A549 (cell line): ENCODE measurements around the gene NRARP.
"Not testable (repeated sequence)": the region's sequence is repeated elsewhere in the genome, so short reads cannot be mapped to it uniquely, and the experiment has no call there.

Source experiments
- MYC ChIP-seq: IDR thresholded peaks from 2 replicates; pipeline ENCODE4 v1.6.1; 2012; ENCODE audit warnings: mild to moderate bottlenecking, inconsistent platforms, low read length, improper control_type of control experiment, borderline replicate concordance
- ZFP36 ChIP-seq: fragments of 450-650 bp; IDR thresholded peaks from 2 replicates; pipeline ENCODE4 v1.6.1; 2014; ENCODE audit warnings: borderline replicate concordance; ENCODE audit not compliant: partially characterized antibody
- TF ChIP-seq, protein P1 (sequence below): fragments of >200 bp; sonication (Bioruptor Twin); formaldehyde crosslinking; IDR thresholded peaks from 3 replicates; pipeline ENCODE4 v1.5.1; 2016
- TF ChIP-seq, protein P2 (sequence below): fragments of 450-650 bp; IDR thresholded peaks from 2 replicates; pipeline ENCODE4 v1.6.1; 2014; ENCODE audit warnings: antibody characterized with exemption
- TF ChIP-seq, protein P3 (sequence below): IDR thresholded peaks from 2 replicates; pipeline ENCODE4 v1.6.1; 2012

DNA sequence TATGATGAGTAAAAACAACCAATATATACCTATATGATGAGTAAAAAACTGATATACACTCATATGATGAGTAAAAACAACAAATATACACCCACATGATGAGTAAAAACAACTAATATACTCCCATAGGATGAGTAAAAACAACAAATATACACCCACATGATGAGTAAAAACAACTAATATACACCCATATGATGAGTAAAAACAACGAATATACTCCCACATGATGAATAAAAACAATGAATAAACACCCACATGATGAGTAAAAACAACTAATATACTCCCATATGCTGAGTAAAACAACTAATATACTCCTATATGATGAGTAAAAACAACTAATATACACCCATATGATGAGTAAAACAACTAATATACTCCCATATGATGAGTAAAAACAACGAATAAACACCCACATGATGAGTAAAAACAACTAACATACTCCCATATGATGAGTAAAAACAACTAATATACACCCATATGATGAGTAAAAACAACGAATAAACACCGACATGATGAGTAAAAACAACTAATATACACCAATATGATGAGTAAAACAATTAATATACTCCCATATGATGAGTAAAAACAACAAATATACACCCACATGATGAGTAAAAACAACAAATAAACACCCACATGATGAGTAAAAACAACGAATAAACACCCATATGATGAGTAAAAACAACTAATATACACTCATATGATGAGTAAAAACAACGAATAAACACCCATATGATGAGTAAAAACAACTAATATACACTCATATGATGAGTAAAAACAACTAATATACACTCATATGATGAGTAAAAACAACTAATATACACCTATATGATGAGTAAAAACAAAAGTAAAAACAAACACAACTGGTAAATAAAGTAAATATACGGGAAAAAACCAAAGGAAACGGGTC lies 25.8 kb upstream of the NRARP start:
- TF ChIP-seq, protein P1, sequence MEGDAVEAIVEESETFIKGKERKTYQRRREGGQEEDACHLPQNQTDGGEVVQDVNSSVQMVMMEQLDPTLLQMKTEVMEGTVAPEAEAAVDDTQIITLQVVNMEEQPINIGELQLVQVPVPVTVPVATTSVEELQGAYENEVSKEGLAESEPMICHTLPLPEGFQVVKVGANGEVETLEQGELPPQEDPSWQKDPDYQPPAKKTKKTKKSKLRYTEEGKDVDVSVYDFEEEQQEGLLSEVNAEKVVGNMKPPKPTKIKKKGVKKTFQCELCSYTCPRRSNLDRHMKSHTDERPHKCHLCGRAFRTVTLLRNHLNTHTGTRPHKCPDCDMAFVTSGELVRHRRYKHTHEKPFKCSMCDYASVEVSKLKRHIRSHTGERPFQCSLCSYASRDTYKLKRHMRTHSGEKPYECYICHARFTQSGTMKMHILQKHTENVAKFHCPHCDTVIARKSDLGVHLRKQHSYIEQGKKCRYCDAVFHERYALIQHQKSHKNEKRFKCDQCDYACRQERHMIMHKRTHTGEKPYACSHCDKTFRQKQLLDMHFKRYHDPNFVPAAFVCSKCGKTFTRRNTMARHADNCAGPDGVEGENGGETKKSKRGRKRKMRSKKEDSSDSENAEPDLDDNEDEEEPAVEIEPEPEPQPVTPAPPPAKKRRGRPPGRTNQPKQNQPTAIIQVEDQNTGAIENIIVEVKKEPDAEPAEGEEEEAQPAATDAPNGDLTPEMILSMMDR: not testable (repeated sequence)
- not testable (repeated sequence) for TF ChIP-seq MYC
- TF ChIP-seq, protein P2, sequence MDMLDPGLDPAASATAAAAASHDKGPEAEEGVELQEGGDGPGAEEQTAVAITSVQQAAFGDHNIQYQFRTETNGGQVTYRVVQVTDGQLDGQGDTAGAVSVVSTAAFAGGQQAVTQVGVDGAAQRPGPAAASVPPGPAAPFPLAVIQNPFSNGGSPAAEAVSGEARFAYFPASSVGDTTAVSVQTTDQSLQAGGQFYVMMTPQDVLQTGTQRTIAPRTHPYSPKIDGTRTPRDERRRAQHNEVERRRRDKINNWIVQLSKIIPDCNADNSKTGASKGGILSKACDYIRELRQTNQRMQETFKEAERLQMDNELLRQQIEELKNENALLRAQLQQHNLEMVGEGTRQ: not testable (repeated sequence)
- peak; percentile 61 for TF ChIP-seq ZFP36
- TF ChIP-seq, protein P3, sequence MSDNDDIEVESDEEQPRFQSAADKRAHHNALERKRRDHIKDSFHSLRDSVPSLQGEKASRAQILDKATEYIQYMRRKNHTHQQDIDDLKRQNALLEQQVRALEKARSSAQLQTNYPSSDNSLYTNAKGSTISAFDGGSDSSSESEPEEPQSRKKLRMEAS: not testable (repeated sequence)
